Mammary epithelial cell (primary cell): Measurements from ENCODE around the gene GTSE1.

Experiments used
- CTCF ChIP-seq, 2 donors: IDR thresholded peaks in 1 of 2; conservative IDR thresholded peaks in 1 of 2; 2 replicates each; pipeline ENCODE4 v1.5.1; 2011 to 2012; ENCODE audit warnings: inconsistent platforms in 2 of 2, low read length in 2 of 2, mild to moderate bottlenecking in 2 of 2, control low read depth in 1 of 2, low read depth in 1 of 2; ENCODE audit not compliant: insufficient read depth in 1 of 2; ENCODE audit errors: extremely low read depth in 1 of 2
- EZH2 ChIP-seq: IDR thresholded peaks from 2 replicates; pipeline ENCODE4 v1.6.1; 2012; ENCODE audit warnings: low read length, inconsistent platforms, borderline replicate concordance

- TF ChIP-seq CTCF (conservative IDR thresholded peaks at IDR 0.05 in 1 of 2, IDR thresholded peaks at IDR 0.05 in 1 of 2; ENCODE audit: extremely low read depth in 1 of 2, insufficient read depth in 1 of 2, low read depth in 1 of 2, low read length in 2 of 2) (no peak), EZH2 (no peak)
Measured at GRCh38 chr22:46335201-46336118, 38.8 kb downstream of the GTSE1 start, which contains the start of gene TRMU.
